Smooth muscle cell (in vitro differentiated cells): ENCODE data around the gene MOV10L1. TPM values are rescaled to one million over a fixed set of nuclear protein-coding genes. Genes with fewer than 3 reads are reported as not detected.

Source experiments
- DNase-seq: peaks from one replicate; lab custom pipeline; 2025; ENCODE audit not compliant: unreplicated experiment; lab: John Stamatoyannopoulos, UW
- H2AFZ ChIP-seq: fragments of 200-600 bp; sonication (generic); 2 replicates; pipeline ENCODE4 v1.6.0; 2016; ENCODE audit warnings: antibody characterized with exemption, low read depth, mild to moderate bottlenecking
- H3F3A ChIP-seq: fragments of 200-600 bp; sonication (generic); 2 replicates; pipeline ENCODE4 v1.6.0; 2017; ENCODE audit warnings: antibody characterized with exemption, low read depth
- H3K27ac ChIP-seq: fragments of 200-600 bp; sonication (generic); 2 replicates; pipeline ENCODE4 v1.5.1; 2016; ENCODE audit warnings: low read depth, mild to moderate bottlenecking
- H3K27me3 ChIP-seq: fragments of 200-600 bp; sonication (generic); 2 replicates; pipeline ENCODE4 v1.6.1; 2016; ENCODE audit warnings: low read depth, mild to moderate bottlenecking
- H3K36me3 ChIP-seq: fragments of 200-600 bp; sonication (generic); 2 replicates; pipeline ENCODE4 v1.5.1; 2016; ENCODE audit warnings: low read depth
- H3K4me1 ChIP-seq: fragments of 200-600 bp; sonication (generic); 2 replicates; pipeline ENCODE4 v1.5.1; 2016; ENCODE audit warnings: low read depth
- H3K4me2 ChIP-seq: fragments of 200-600 bp; sonication (generic); 2 replicates; pipeline ENCODE4 v1.6.0; 2016; ENCODE audit warnings: mild to moderate bottlenecking
- H3K4me3 ChIP-seq: fragments of 200-600 bp; sonication (generic); 2 replicates; pipeline ENCODE4 v1.5.1; 2016; ENCODE audit warnings: mild to moderate bottlenecking
- H3K79me2 ChIP-seq: fragments of 200-600 bp; sonication (generic); 2 replicates; pipeline ENCODE4 v1.6.0; 2016; ENCODE audit warnings: low read depth, mild to moderate bottlenecking
- H3K9ac ChIP-seq: fragments of 200-600 bp; sonication (generic); 2 replicates; pipeline ENCODE4 v1.6.0; 2016; ENCODE audit warnings: low read depth
- H3K9me3 ChIP-seq: fragments of 200-600 bp; sonication (generic); replicated peaks from 2 replicates; pipeline ENCODE4 v1.5.1; 2016; ENCODE audit warnings: low read depth
- H4K20me1 ChIP-seq: fragments of 200-600 bp; sonication (generic); 2 replicates; pipeline ENCODE4 v1.6.0; 2016; ENCODE audit warnings: low read depth
- WGBS: methylation state at CpG from one replicate; pipeline ENCODE4 v1.1.7; 2016; ENCODE audit warnings: low lambda C conversion rate; 5-methylcytosine and 5-hydroxymethylcytosine counted together
- polyA plus RNA-seq: library from polyadenylated mRNA; unstranded; fragments of >200 nt; fragmentation: Nextera tagmentation; extraction: Ambion mirVana; gene quantifications from 2 replicates; pipeline ENCODE4 v1.2.1, GENCODE V29; 2016
- total RNA-seq: library from RNA; depleted of rRNA; stranded (reverse); fragments of >200 nt; gene quantifications from 2 replicates; pipeline ENCODE4 v1.2.3, GENCODE V29; 2014
- TF ChIP-seq, protein P1 (sequence below): fragments of 200-600 bp; sonication (generic); IDR thresholded peaks from 2 replicates; pipeline ENCODE4 v1.5.1; 2017; ENCODE audit warnings: borderline replicate concordance, mild to moderate bottlenecking, antibody characterized with exemption; ENCODE audit not compliant: insufficient read depth, poor library complexity, severe bottlenecking

Gene MOV10L1
- total and polyA plus RNA-seq, 2 experiments from 2014 or later: 0.10 to 0.85 TPM

GRCh38 chr22:50151571-50152537 lies 62.0 kb downstream of the MOV10L1 start:
- Histone ChIP-seq H3K27ac (no peak overlapping the region), H3K79me2 (no peaks in the 10 kb centered on the region), H3K9me3 (no peaks in the 10 kb centered on the region), H4K20me1 (no peaks in the 10 kb centered on the region), H3K9ac (no peak overlapping the region), H3F3A (no peaks in the 10 kb centered on the region), H3K4me2 (no peak overlapping the region), H3K27me3 (no peaks in the 10 kb centered on the region), H3K36me3 (no peaks in the 10 kb centered on the region), H3K4me3 (no peak overlapping the region), H2AFZ (no peak overlapping the region), H3K4me1 (no peaks in the 10 kb centered on the region)
- DNase-seq: no peak
- TF ChIP-seq, protein P1, sequence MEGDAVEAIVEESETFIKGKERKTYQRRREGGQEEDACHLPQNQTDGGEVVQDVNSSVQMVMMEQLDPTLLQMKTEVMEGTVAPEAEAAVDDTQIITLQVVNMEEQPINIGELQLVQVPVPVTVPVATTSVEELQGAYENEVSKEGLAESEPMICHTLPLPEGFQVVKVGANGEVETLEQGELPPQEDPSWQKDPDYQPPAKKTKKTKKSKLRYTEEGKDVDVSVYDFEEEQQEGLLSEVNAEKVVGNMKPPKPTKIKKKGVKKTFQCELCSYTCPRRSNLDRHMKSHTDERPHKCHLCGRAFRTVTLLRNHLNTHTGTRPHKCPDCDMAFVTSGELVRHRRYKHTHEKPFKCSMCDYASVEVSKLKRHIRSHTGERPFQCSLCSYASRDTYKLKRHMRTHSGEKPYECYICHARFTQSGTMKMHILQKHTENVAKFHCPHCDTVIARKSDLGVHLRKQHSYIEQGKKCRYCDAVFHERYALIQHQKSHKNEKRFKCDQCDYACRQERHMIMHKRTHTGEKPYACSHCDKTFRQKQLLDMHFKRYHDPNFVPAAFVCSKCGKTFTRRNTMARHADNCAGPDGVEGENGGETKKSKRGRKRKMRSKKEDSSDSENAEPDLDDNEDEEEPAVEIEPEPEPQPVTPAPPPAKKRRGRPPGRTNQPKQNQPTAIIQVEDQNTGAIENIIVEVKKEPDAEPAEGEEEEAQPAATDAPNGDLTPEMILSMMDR: no peak
- 89% methylated on average over 33 of the region's 33 CpGs for WGBS

- Histone ChIP-seq H3K36me3 (no peaks in the 10 kb centered on the region), H3K79me2 (no peaks in the 10 kb centered on the region), H3K9me3 (no peaks in the 10 kb centered on the region), H3K4me3 (no peak overlapping the region), H3K4me2 (no peak overlapping the region), H3K27me3 (no peaks in the 10 kb centered on the region), H2AFZ (no peak overlapping the region), H3K4me1 (no peaks in the 10 kb centered on the region), H3K9ac (no peak overlapping the region), H3K27ac (no peak overlapping the region), H3F3A (no peaks in the 10 kb centered on the region), H4K20me1 (no peaks in the 10 kb centered on the region)
- TF ChIP-seq, protein P1: no peak
- no peak for DNase-seq
- WGBS: 92% methylated on average over 25 of the region's 25 CpGs
Measured at GRCh38 chr22:50153056-50153755, 63.4 kb downstream of the MOV10L1 start.

GRCh38 chr22:50153756-50154140 lies 63.9 kb downstream of the MOV10L1 start:
- Histone ChIP-seq H3K9me3 (no peaks in the 10 kb centered on the region), H3K27me3 (no peaks in the 10 kb centered on the region), H3K4me3 (no peak overlapping the region), H3K36me3 (no peaks in the 10 kb centered on the region), H3K4me2 (no peak overlapping the region), H3K79me2 (no peaks in the 10 kb centered on the region), H3K4me1 (no peaks in the 10 kb centered on the region), H3K27ac (no peak overlapping the region), H3F3A (no peaks in the 10 kb centered on the region), H4K20me1 (no peaks in the 10 kb centered on the region), H3K9ac (no peak overlapping the region), H2AFZ (no peak overlapping the region)
- no peak for DNase-seq
- TF ChIP-seq, protein P1: no peak
- WGBS: 95% methylated on average over 7 of the region's 7 CpGs
